Suprapubic skin (tissue), 4 donors: ENCODE data around the gene TIMM10B. TPM values are rescaled to one million over a fixed set of nuclear protein-coding genes. Genes with fewer than 3 reads are reported as not detected.
"Not testable (repeated sequence)": the region's sequence is repeated elsewhere in the genome, so short reads cannot be mapped to it uniquely, and the experiment has no call there.

Experiments used
- DNase-seq, 2 donors: peaks; one replicate each; pipeline ENCODE4 v3.0.0-alpha.2; 2019; ENCODE audit warnings: low spot score in 2 of 2
- H3K27ac ChIP-seq: fragments of 200-600 bp; sonication (generic); one replicate; pipeline ENCODE4 v1.5.1; 2019
- H3K27me3 ChIP-seq: fragments of 200-600 bp; sonication (generic); one replicate; pipeline ENCODE4 v1.5.1; 2019
- H3K36me3 ChIP-seq: fragments of 200-600 bp; sonication (generic); one replicate; pipeline ENCODE4 v1.5.1; 2019
- H3K4me1 ChIP-seq: fragments of 200-600 bp; sonication (generic); one replicate; pipeline ENCODE4 v1.5.1; 2019
- H3K4me3 ChIP-seq: fragments of 200-600 bp; sonication (generic); one replicate; pipeline ENCODE4 v1.5.1; 2019; ENCODE audit warnings: mild to moderate bottlenecking
- H3K9me3 ChIP-seq: fragments of 200-600 bp; sonication (generic); one replicate; pipeline ENCODE4 v1.5.1; 2019
- EP300 ChIP-seq: sonication (generic); formaldehyde crosslinking; IDR thresholded peaks from one replicate; pipeline ENCODE4 v1.6.1; 2017; ENCODE audit warnings: antibody characterized with exemption
- POLR2A ChIP-seq, 2 donors: fragments of 450-650 bp; IDR thresholded peaks; one replicate each; pipeline ENCODE4 v1.6.1; 2017; ENCODE audit warnings: antibody characterized with exemption in 2 of 2, mild to moderate bottlenecking in 2 of 2, moderate library complexity in 2 of 2
- POLR2AphosphoS5 ChIP-seq, 3 donors: sonication (generic); formaldehyde crosslinking; IDR thresholded peaks; one replicate each; pipeline ENCODE4 v1.6.1; 2017; ENCODE audit warnings: antibody characterized with exemption in 3 of 3
- WGBS: methylation state at CpG from one replicate; pipeline ENCODE4 v1.1.5; 2018; 5-methylcytosine and 5-hydroxymethylcytosine counted together
- total RNA-seq, 4 donors: library from RNA; depleted of rRNA; stranded (reverse); fragments of >200 nt; gene quantifications; one replicate each; pipeline ENCODE4 v1.1.0, GENCODE V29; 2016
- TF ChIP-seq, protein P1 (sequence below), 2 donors: fragments of 200-600 bp in 1 of 2; fragments of 450-650 bp in 1 of 2; sonication (generic) in 1 of 2; IDR thresholded peaks; one replicate each; pipeline ENCODE4 v1.5.1; 2016 to 2019; ENCODE audit warnings: antibody characterized with exemption in 2 of 2, mild to moderate bottlenecking in 1 of 2, moderate library complexity in 1 of 2

TIMM10B gene
- total RNA-seq, 4 donors from 2014 or later, result 23.0 to 54.6 (median 32.0) TPM

DNA sequence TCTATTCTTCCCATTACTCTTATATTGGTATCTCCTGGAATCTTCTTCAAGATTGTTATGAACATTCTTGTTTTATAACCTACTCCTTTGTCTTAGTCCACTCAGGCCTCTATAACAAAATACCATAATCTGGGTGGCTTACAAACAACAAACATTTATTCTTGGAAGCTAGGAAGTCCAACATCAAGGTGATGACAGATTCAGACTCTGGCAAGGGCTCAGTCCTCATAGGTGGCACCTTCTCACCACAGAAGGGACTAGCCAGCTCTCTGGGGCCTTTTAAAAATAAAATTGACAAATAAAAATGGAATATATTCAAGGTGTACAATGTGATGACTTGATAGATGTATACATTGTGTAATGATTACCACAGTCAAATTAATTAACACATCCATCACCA lies 35.6 kb downstream of the TIMM10B start:
- Histone ChIP-seq H3K4me3 (no peak overlapping the region), H3K9me3 (no peaks in the 10 kb centered on the region), H3K4me1 (no peaks in the 10 kb centered on the region), H3K27me3 (no peaks in the 10 kb centered on the region), H3K27ac (no peak overlapping the region), H3K36me3 (peaks cover 20% of the 10 kb centered on the region)
- no peak for DNase-seq
- TF ChIP-seq, protein P1, sequence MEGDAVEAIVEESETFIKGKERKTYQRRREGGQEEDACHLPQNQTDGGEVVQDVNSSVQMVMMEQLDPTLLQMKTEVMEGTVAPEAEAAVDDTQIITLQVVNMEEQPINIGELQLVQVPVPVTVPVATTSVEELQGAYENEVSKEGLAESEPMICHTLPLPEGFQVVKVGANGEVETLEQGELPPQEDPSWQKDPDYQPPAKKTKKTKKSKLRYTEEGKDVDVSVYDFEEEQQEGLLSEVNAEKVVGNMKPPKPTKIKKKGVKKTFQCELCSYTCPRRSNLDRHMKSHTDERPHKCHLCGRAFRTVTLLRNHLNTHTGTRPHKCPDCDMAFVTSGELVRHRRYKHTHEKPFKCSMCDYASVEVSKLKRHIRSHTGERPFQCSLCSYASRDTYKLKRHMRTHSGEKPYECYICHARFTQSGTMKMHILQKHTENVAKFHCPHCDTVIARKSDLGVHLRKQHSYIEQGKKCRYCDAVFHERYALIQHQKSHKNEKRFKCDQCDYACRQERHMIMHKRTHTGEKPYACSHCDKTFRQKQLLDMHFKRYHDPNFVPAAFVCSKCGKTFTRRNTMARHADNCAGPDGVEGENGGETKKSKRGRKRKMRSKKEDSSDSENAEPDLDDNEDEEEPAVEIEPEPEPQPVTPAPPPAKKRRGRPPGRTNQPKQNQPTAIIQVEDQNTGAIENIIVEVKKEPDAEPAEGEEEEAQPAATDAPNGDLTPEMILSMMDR (IDR thresholded peaks at IDR 0.05), result no peak
- TF ChIP-seq POLR2A (IDR thresholded peaks at IDR 0.05), result no peak
- no peak for TF ChIP-seq EP300
- no peak for TF ChIP-seq POLR2AphosphoS5 (IDR thresholded peaks at IDR 0.05)

DNA sequence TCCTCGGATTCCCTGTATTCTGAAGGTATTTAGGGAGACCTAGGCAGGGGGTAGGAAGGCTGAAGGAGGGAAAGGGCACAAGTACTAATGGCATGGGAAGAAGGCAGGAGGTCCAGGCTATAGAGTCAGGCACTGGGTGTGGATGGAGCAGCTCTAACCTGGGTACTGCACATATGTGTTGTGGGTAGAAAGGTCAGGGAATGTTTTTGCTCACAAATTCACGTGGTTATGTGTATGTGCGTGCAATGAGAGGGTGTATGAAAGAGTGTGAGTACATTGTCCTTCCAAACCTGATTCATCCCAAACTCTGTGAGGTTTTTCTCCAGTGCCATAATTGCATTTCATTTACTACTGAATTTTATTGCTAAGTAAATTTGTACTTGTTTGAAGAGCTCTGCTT lies 39.0 kb downstream of the TIMM10B start:
- no peaks in the 10 kb centered on the region for H3K9me3 ChIP-seq
- H3K27ac ChIP-seq, result no peak overlapping the region
- WGBS, result 83% methylated on average over 3 of the region's 3 CpGs
- no peaks in the 10 kb centered on the region for H3K4me1 ChIP-seq
- peaks cover 13% of the 10 kb centered on the region for H3K36me3 ChIP-seq
- H3K27me3 ChIP-seq, result no peaks in the 10 kb centered on the region
- H3K4me3 ChIP-seq, result no peak overlapping the region
- TF ChIP-seq EP300 (no peak), POLR2AphosphoS5 (IDR thresholded peaks at IDR 0.05) (no peak), POLR2A (IDR thresholded peaks at IDR 0.05) (no peak)
- TF ChIP-seq, protein P1 (IDR thresholded peaks at IDR 0.05), result no peak
- no peak for DNase-seq

DNA sequence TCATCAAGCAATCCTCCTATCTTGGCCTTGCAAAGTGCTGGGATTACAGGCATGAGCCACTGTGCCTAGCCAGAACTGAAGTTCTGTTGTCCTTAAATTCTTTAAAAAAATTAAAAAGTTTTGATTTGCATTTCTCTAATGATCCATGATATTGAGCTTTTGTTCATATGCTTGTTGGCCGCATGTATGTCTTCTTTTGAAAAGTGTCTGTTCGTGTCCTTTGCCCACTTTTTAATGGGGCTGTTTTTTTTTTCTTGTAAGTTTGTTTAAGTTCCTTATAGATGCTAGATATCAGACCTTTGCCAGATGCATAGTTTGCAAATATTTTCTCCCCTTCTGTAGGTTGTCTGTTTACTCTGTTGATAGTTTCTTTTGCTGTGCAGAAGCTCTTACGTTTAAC lies 40.6 kb downstream of the TIMM10B start:
- not testable (repeated sequence) for H3K4me1 ChIP-seq, H3K4me3 ChIP-seq, H3K27ac ChIP-seq, DNase-seq, H3K9me3 ChIP-seq, H3K27me3 ChIP-seq
- 98% methylated on average over 3 of the region's 3 CpGs for WGBS
- H3K36me3 ChIP-seq, result peaks cover 13% of the 10 kb centered on the region

DNA sequence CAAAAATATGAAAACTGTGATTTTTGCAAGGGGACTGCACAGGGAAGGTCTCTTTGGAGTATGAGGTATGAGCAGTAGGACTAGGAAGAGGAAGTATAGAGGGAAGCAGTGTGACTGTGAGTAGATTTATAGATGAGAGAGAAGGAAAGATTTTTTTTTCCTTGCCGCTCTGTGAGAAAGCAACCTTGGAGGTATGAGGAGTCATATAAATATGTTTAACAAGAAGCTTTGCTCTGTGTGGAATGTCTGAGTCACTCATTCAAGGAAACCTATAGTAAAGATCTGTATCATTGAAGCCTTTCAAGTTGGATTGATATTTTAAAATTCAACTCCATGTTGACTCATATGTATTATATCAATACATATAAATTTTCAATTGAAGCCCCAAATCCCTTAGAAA lies 42.0 kb downstream of the TIMM10B start:
- DNase-seq, result no peak
- H3K27me3 ChIP-seq, result no peaks in the 10 kb centered on the region
- no peak overlapping the region for H3K4me3 ChIP-seq
- WGBS, result 84% methylated on average over 1 of the region's 1 CpG
- H3K4me1 ChIP-seq, result no peaks in the 10 kb centered on the region
- TF ChIP-seq POLR2AphosphoS5 (IDR thresholded peaks at IDR 0.05) (no peak), POLR2A (IDR thresholded peaks at IDR 0.05) (no peak), EP300 (no peak)
- TF ChIP-seq, protein P1 (IDR thresholded peaks at IDR 0.05), result no peak
- no peaks in the 10 kb centered on the region for H3K9me3 ChIP-seq
- H3K36me3 ChIP-seq, result peaks cover 14% of the 10 kb centered on the region
- no peak overlapping the region for H3K27ac ChIP-seq

DNA sequence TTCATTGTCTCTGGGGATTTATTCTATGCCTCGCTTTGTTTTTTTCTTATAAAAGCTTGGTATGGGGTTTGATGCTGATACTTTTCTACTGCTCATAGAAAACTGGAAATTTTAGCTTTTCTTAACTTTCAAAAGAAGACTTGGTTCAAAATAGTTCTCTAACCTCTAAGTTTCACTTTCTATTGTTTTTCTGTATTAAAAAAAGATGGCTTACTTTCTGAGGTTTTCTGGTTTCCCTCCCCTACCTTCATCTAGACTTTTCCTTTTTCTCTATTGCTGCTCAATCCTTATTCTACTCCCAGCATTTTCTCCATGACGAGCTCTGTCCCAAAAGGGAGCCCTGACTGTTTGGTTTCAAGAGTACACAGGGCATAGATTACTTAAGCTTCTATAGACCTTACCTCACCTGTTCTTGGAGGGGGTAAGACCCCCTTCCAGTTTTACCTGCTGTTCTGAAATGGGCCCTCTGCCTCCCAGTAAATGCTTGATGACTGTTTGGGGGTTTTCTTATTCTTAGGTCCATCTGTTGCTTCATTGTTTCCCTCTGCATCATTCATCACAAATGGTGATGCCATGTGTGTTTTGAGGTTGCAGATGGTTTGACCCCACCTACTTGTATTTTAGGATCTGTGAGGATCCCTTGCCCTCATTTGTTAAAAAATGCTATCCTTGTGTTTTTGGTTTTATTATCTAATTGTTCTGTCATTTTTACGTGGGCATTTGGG lies 45.3 kb downstream of the TIMM10B start:
- 95% methylated on average over 3 of the region's 3 CpGs for WGBS
- H3K4me3 ChIP-seq, result no peak overlapping the region
- no peak for TF ChIP-seq POLR2AphosphoS5 (IDR thresholded peaks at IDR 0.05)
- TF ChIP-seq POLR2A (IDR thresholded peaks at IDR 0.05), result no peak
- TF ChIP-seq, protein P1 (IDR thresholded peaks at IDR 0.05), result no peak
- TF ChIP-seq EP300, result no peak
- H3K36me3 ChIP-seq, result peaks cover 7% of the 10 kb centered on the region
- no peaks in the 10 kb centered on the region for H3K4me1 ChIP-seq
- H3K27me3 ChIP-seq, result no peaks in the 10 kb centered on the region
- H3K9me3 ChIP-seq, result no peaks in the 10 kb centered on the region
- DNase-seq, result no peak
- H3K27ac ChIP-seq, result no peak overlapping the region

DNA sequence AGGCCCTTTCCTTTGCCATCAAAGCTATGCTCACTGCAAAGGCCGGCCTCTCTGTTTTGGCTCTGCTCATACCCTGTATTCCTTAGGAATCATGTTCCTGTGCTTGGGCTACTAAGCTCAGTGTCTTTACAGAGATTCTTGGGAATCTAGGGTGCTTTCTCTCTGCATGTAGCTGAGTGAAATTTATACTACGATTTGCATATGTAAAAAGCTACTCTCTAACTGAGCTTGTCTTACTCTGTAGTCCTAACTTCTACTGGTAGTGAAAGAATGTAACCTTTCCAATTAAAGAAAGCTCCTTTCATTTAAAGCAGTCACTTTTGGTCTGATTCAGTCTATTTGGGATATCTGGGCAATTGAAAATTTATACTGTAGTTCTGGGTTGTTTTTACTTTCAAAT lies 48.0 kb downstream of the TIMM10B start:
- TF ChIP-seq POLR2AphosphoS5 (IDR thresholded peaks at IDR 0.05), result no peak
- no peak for TF ChIP-seq EP300
- TF ChIP-seq, protein P1 (IDR thresholded peaks at IDR 0.05), result no peak
- TF ChIP-seq POLR2A (IDR thresholded peaks at IDR 0.05), result no peak
- Histone ChIP-seq H3K4me1 (no peaks in the 10 kb centered on the region), H3K36me3 (peaks cover 18% of the 10 kb centered on the region), H3K27me3 (no peaks in the 10 kb centered on the region), H3K9me3 (no peaks in the 10 kb centered on the region), H3K27ac (no peak overlapping the region), H3K4me3 (no peak overlapping the region)
- no peak for DNase-seq
- WGBS, result 91% methylated on average over 2 of the region's 2 CpGs
